ENCODE results near the gene AKAP13.

- TF ChIP-seq CTCF (conservative IDR thresholded peaks at IDR 0.05) (no peak), ZFX (IDR thresholded peaks at IDR 0.05) (no peak)
Measured at GRCh38 chr15:85607141-85607806, 226.9 kb downstream of the AKAP13 start.

Data from C4-2B (cell line).